K562 (cell line): ENCODE data around the gene SLC16A1.

Experiments
- CREB3L1 ChIP-seq: fragments of 450-650 bp; IDR thresholded peaks from 2 replicates; pipeline ENCODE4 v1.6.1; 2014; ENCODE audit warnings: low read depth, mild to moderate bottlenecking, moderate library complexity, borderline replicate concordance
- CTCF ChIP-seq, 3 experiments: IDR thresholded peaks in 2 of 3; conservative IDR thresholded peaks in 1 of 3; 2 replicates each; pipeline ENCODE4 v1.5.1; 2011 to 2012; ENCODE audit warnings: low read length in 3 of 3, mild to moderate bottlenecking in 3 of 3, control low read depth in 2 of 3, improper control_type of control experiment in 1 of 3, inconsistent platforms in 1 of 3, low read depth in 1 of 3, mixed read lengths in 1 of 3, moderate library complexity in 1 of 3; ENCODE audit not compliant: insufficient read depth in 2 of 3
- FOS ChIP-seq: IDR thresholded peaks from 3 replicates; pipeline ENCODE4 v1.6.1; 2011; ENCODE audit not compliant: insufficient read length; ENCODE audit errors: extremely low read depth
- KDM4B ChIP-seq, 2 experiments: fragments of 450-650 bp in 1 of 2; sonication (generic) in 1 of 2; IDR thresholded peaks; 2 replicates each; pipeline ENCODE4 v1.6.1; 2016 to 2017; ENCODE audit warnings: borderline replicate concordance in 2 of 2, antibody characterized with exemption in 1 of 2, low read depth in 1 of 2, mild to moderate bottlenecking in 1 of 2
- KLF1 ChIP-seq: fragments of 450-650 bp; IDR thresholded peaks from 2 replicates; pipeline ENCODE4 v1.6.1; 2016; ENCODE audit warnings: missing genetic modification characterization, missing compliant biosample characterization
- RCOR1 ChIP-seq, 2 experiments: IDR thresholded peaks; 2 replicates each; pipeline ENCODE4 v1.6.1; 2012; ENCODE audit warnings: low read depth in 2 of 2, low read length in 2 of 2, borderline replicate concordance in 1 of 2, improper control_type of control experiment in 1 of 2
- SIRT6 ChIP-seq: IDR thresholded peaks from one replicate; pipeline ENCODE4 v1.6.1; 2012; ENCODE audit warnings: low read depth, mild to moderate bottlenecking, control low read depth, inconsistent platforms, low read length, moderate library complexity
- SRF ChIP-seq, 2 experiments: fragments of 250-450, 450-650 bp in 1 of 2; sonication (Bioruptor Pico) in 1 of 2; sonication (generic) in 1 of 2; formaldehyde crosslinking; IDR thresholded peaks; 2 replicates each; pipeline versions ENCODE4 v1.5.0 to v1.5.1; 2020 to 2022; ENCODE audit warnings: mild to moderate bottlenecking in 1 of 2, missing genetic modification reagents in 1 of 2
- ZNF121 ChIP-seq: sonication (generic); formaldehyde crosslinking; conservative IDR thresholded peaks from 2 replicates; pipeline ENCODE4 v1.8.0; 2022; ENCODE audit warnings: missing genetic modification reagents
- ZNF707 ChIP-seq: fragments of 250-450 bp; sonication (Bioruptor Pico); conservative IDR thresholded peaks from 2 replicates; pipeline ENCODE4 v1.8.0; 2022; ENCODE audit warnings: inconsistent platforms, mild to moderate bottlenecking, moderate library complexity

- TF ChIP-seq KLF1 (no peak), FOS (no peak), CTCF (IDR thresholded peaks at IDR 0.05 in 2 of 3, conservative IDR thresholded peaks at IDR 0.05 in 1 of 3; ENCODE audit: insufficient read depth in 2 of 3, low read depth in 1 of 3, low read length in 3 of 3) (no peak), SRF (CRISPR knock-in tag; IDR thresholded peaks at IDR 0.05) (no peak), KDM4B (IDR thresholded peaks at IDR 0.05; ENCODE audit: borderline replicate concordance in 2 of 2, low read depth in 1 of 2) (no peak), ZNF707 (CRISPR knock-in tag) (no peak), CREB3L1 (no peak), ZNF121 (no peak), SIRT6 (no peak), RCOR1 (IDR thresholded peaks at IDR 0.05; ENCODE audit: borderline replicate concordance in 1 of 2, low read depth in 2 of 2, low read length in 2 of 2) (no peak)
Observed at GRCh38 chr1:112971006-112971405, 15.0 kb upstream of the SLC16A1 start.
